Naive B cell (primary cell): ENCODE data around the gene ACTR3. TPM values are rescaled to one million over a fixed set of nuclear protein-coding genes. Genes with fewer than 3 reads are reported as not detected.

ENCODE experiments used
- ATAC-seq, 2 donors: fragments of 150-1000 bp; cut with Tn5 transposase; 2 replicates each; pipeline ENCODE4 v1.10.0; 2021; ENCODE audit warnings: low read depth in 2 of 2, mild to moderate bottlenecking in 2 of 2, moderate library complexity in 2 of 2
- DNase-seq: peaks from one replicate; pipeline ENCODE4 v3.0.0; 2022
- H3K27ac Mint-ChIP-seq, 6 donors: one replicate each; pipeline ENCODE4 v1.8.0; 2020 to 2022; ENCODE audit warnings: mild to moderate bottlenecking in 6 of 6, mixed read lengths in 6 of 6, moderate library complexity in 5 of 6, inconsistent platforms in 2 of 6
- H3K27me3 Mint-ChIP-seq, 3 donors: one replicate each; pipeline ENCODE4 v1.8.0; 2021 to 2022; ENCODE audit warnings: mixed read lengths in 3 of 3, mild to moderate bottlenecking in 1 of 3
- H3K36me3 Mint-ChIP-seq, 2 donors: one replicate each; pipeline ENCODE4 v1.8.0; 2020 to 2022; ENCODE audit warnings: mixed read lengths in 2 of 2, inconsistent platforms in 1 of 2, mild to moderate bottlenecking in 1 of 2
- H3K4me1 Mint-ChIP-seq, 3 donors: one replicate each; pipeline ENCODE4 v1.8.0; 2020 to 2022; ENCODE audit warnings: mixed read lengths in 3 of 3, inconsistent platforms in 1 of 3, mild to moderate bottlenecking in 1 of 3, moderate library complexity in 1 of 3
- H3K4me3 Mint-ChIP-seq, 8 donors: one replicate each; pipeline ENCODE4 v1.8.0; 2020 to 2022; ENCODE audit warnings: mild to moderate bottlenecking in 8 of 8, mixed read lengths in 8 of 8, moderate library complexity in 8 of 8, inconsistent platforms in 2 of 8
- H3K9me3 Mint-ChIP-seq, 7 donors: one replicate each; pipeline ENCODE4 v1.8.0; 2020 to 2022; ENCODE audit warnings: mixed read lengths in 7 of 7, mild to moderate bottlenecking in 5 of 7, inconsistent platforms in 2 of 7, moderate library complexity in 1 of 7
- polyA plus RNA-seq, 6 donors: library from polyadenylated mRNA; unstranded; fragments of 300-500 nt; fragmentation: Illumina TruSeq; gene quantifications; one replicate each; pipeline ENCODE4 v1.2.3, GENCODE V29; 2021; ENCODE audit warnings: low read depth in 6 of 6

The ACTR3 gene
- polyA plus RNA-seq, 6 donors from 2014 or later = 434 to 548 (median 492) TPM

GRCh38 chr2:114007436-114007835, 117.5 kb downstream of the ACTR3 start:
- Mint-ChIP-seq H3K4me3 (no peak overlapping the region), H3K27ac (no peak overlapping the region), H3K27me3 (peaks cover 9 to 44% (median 11%) of the 10 kb centered on the region in 3 donors), H3K9me3 (peaks cover 0 to 7% (median 2%) of the 10 kb centered on the region in 7 donors), H3K36me3 (peaks cover 0 to 4% of the 10 kb centered on the region in 2 donors), H3K4me1 (no peaks in the 10 kb centered on the region)
- DNase-seq (no peak), ATAC-seq (no peak)

- no peak overlapping the region for H3K4me3 Mint-ChIP-seq
- H3K27me3 Mint-ChIP-seq = peaks cover 9 to 41% (median 11%) of the 10 kb centered on the region in 3 donors
- DNase-seq = no peak
- no peak overlapping the region for H3K27ac Mint-ChIP-seq
- no peak for ATAC-seq
- peaks cover 0 to 7% (median 4%) of the 10 kb centered on the region in 7 donors for H3K9me3 Mint-ChIP-seq
- no peaks in the 10 kb centered on the region for H3K4me1 Mint-ChIP-seq
- peaks cover 0 to 4% of the 10 kb centered on the region in 2 donors for H3K36me3 Mint-ChIP-seq
Observed at GRCh38 chr2:114008720-114009119, 118.8 kb downstream of the ACTR3 start.

GRCh38 chr2:114009205-114009944, 119.5 kb downstream of the ACTR3 start:
- Mint-ChIP-seq H3K27ac (peak overlapping the region in 1 of 6 donors; percentile 47), H3K4me1 (no peaks in the 10 kb centered on the region), H3K4me3 (no peak overlapping the region), H3K27me3 (peaks cover 6 to 37% (median 11%) of the 10 kb centered on the region in 3 donors), H3K9me3 (peaks cover 0 to 3% (median 2%) of the 10 kb centered on the region in 7 donors), H3K36me3 (peaks cover 0 to under 1% of the 10 kb centered on the region in 2 donors)
- DNase-seq (no peak), ATAC-seq (no peak)

DNA sequence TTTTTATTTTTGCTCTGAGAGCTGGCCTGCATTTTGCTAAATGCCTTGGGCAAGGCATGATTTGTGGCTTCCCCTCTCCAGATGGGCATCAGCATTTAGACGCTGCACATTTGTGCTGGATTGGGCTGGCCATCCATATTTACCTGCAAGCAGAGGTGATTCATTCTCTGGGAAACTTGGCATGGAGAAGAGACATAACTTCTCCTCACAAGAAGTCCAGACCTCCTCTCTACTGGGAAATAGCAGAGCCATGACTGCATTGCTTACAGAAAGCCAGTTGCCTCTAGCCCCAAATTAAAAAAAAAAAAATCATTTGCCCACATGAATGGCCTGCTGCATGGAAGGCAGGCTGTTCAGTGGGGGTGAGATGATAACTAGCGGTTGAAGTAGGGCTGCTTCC, 120.1 kb downstream of the ACTR3 start:
- peaks cover 5 to 32% (median 11%) of the 10 kb centered on the region in 3 donors for H3K27me3 Mint-ChIP-seq
- H3K9me3 Mint-ChIP-seq = peaks cover 0 to 4% (median 1%) of the 10 kb centered on the region in 7 donors
- ATAC-seq (no peak), DNase-seq (no peak)
- no peak overlapping the region for H3K4me3 Mint-ChIP-seq
- H3K36me3 Mint-ChIP-seq = no peaks in the 10 kb centered on the region
- peak overlapping the region in 1 of 6 donors; percentile 47 for H3K27ac Mint-ChIP-seq
- no peaks in the 10 kb centered on the region for H3K4me1 Mint-ChIP-seq

GRCh38 chr2:114011713-114012112, 121.8 kb downstream of the ACTR3 start:
- no peak overlapping the region for H3K4me3 Mint-ChIP-seq
- no peaks in the 10 kb centered on the region for H3K36me3 Mint-ChIP-seq
- ATAC-seq = no peak
- no peak overlapping the region for H3K27ac Mint-ChIP-seq
- H3K4me1 Mint-ChIP-seq = no peaks in the 10 kb centered on the region
- DNase-seq = no peak
- H3K9me3 Mint-ChIP-seq = peaks cover 0 to 8% (median 1%) of the 10 kb centered on the region in 7 donors
- peaks cover 5 to 41% (median 11%) of the 10 kb centered on the region in 3 donors for H3K27me3 Mint-ChIP-seq

Other genes with a start within 250 kb of the ACTR3 start
- gene SLC35F5, start 133.4 kb upstream of the ACTR3 start, polyA plus RNA-seq = 10 to 100 TPM in 3 of 6 donors, 1 to 10 TPM in 3; 1.1 to 15.1 (median 10.8) TPM